GM12878 (cell line): ENCODE results near the gene SPTSSB. TPM values are rescaled to one million over a fixed set of nuclear protein-coding genes. Genes with fewer than 3 reads are reported as not detected.

Experiments
- ATAC-seq: fragments of 200-7000 bp; cut with Tn5 transposase; 3 replicates; pipeline ENCODE4 v1.9.1; 2020; ENCODE audit warnings: mild to moderate bottlenecking, moderate library complexity
- BruUV-seq: library from RNA; stranded (reverse); fragments of 400-500 nt; replicated peaks from 2 replicates; lab custom pipeline; 2021; lab: Mats Ljungman, UMichigan
- CTCF ChIA-PET: fragments of 300-600 bp; sonication (Branson Sonifier 250); formaldehyde crosslinking; extraction: SDS; loops from one replicate; lab custom pipeline; 2021; ENCODE audit warnings: inconsistent platforms; lab: Yijun Ruan, JAX
- POLR2A ChIA-PET: fragments of 350-600 bp; formaldehyde crosslinking; extraction: SDS; loops from one replicate; lab custom pipeline; 2021; ENCODE audit warnings: inconsistent platforms; lab: Charles Lee
- RAD21 ChIA-PET: fragments of 300-600 bp; sonication (Branson Sonifier 250); formaldehyde crosslinking; loops from one replicate; lab custom pipeline; 2023; ENCODE audit warnings: antibody characterized with exemption; ENCODE audit not compliant: unreplicated experiment; lab: Charles Lee
- SMC1A ChIA-PET: fragments of 300-600 bp; sonication (Branson Sonifier 250); formaldehyde crosslinking; loops from one replicate; lab custom pipeline; 2023; ENCODE audit not compliant: unreplicated experiment, uncharacterized antibody; lab: Charles Lee
- DNase-seq: peaks from one replicate; pipeline ENCODE4 v3.0.0-alpha.2; 2011; ENCODE audit warnings: low read depth, low spot score
- FAIRE-seq: peaks from 3 replicates; lab custom pipeline; 2011; peaks lifted over from hg19 to GRCh38; lab: Jason Lieb, UNC
- H2AFZ ChIP-seq: 2 replicates; pipeline ENCODE4 v1.6.0; 2011; ENCODE audit warnings: low read depth, low read length, control low read depth; ENCODE audit not compliant: control insufficient read depth
- H3K27ac ChIP-seq: 2 replicates; pipeline ENCODE4 v1.5.1; 2011; ENCODE audit warnings: control low read depth; ENCODE audit not compliant: control insufficient read depth, insufficient read depth
- H3K27me3 ChIP-seq, 2 experiments: replicated peaks in 1 of 2; 2 replicates each; pipeline versions ENCODE4 v1.6.0 to v1.6.1; 2011; ENCODE audit warnings: low read length in 1 of 2; ENCODE audit not compliant: control insufficient read depth in 2 of 2, insufficient read depth in 2 of 2
- H3K36me3 ChIP-seq, 2 experiments: 2 replicates each; pipeline ENCODE4 v1.5.1; 2011; ENCODE audit warnings: low read length in 1 of 2; ENCODE audit not compliant: control insufficient read depth in 2 of 2, insufficient read depth in 2 of 2
- H3K4me1 ChIP-seq: 2 replicates; pipeline ENCODE4 v1.6.1; 2011; ENCODE audit warnings: mild to moderate bottlenecking, low read length, moderate library complexity, mixed read lengths; ENCODE audit not compliant: control insufficient read depth, insufficient read depth
- H3K4me2 ChIP-seq: 2 replicates; pipeline ENCODE4 v1.6.0; 2011; ENCODE audit warnings: control low read depth; ENCODE audit not compliant: control insufficient read depth, insufficient read depth
- H3K4me3 ChIP-seq: fragments of 200-600 bp; sonication (generic); 2 replicates; pipeline ENCODE4 v1.5.1; 2016
- H3K79me2 ChIP-seq: 2 replicates; pipeline ENCODE4 v1.6.0; 2011; ENCODE audit warnings: low read length; ENCODE audit not compliant: control insufficient read depth, insufficient read depth
- H3K9ac ChIP-seq: 2 replicates; pipeline ENCODE4 v1.8.0; 2011; ENCODE audit warnings: low read length, control low read depth, mixed read lengths; ENCODE audit not compliant: control insufficient read depth, insufficient read depth
- H3K9me3 ChIP-seq: replicated peaks from 3 replicates; pipeline ENCODE4 v1.5.1; 2011; ENCODE audit warnings: mild to moderate bottlenecking, low read length; ENCODE audit not compliant: control insufficient read depth, insufficient read depth
- H4K20me1 ChIP-seq: 2 replicates; pipeline ENCODE4 v1.6.0; 2011; ENCODE audit not compliant: control insufficient read depth, insufficient read depth
- ATF3 ChIP-seq: IDR thresholded peaks from 2 replicates; pipeline ENCODE4 v1.6.1; 2011; ENCODE audit warnings: low read depth, mild to moderate bottlenecking, low read length, moderate library complexity, borderline replicate concordance; ENCODE audit errors: extremely low read depth
- BMI1 ChIP-seq: fragments of 450-650 bp; IDR thresholded peaks from 2 replicates; pipeline ENCODE4 v1.6.1; 2016; ENCODE audit warnings: mild to moderate bottlenecking, moderate library complexity, borderline replicate concordance
- CUX1 ChIP-seq: IDR thresholded peaks from 2 replicates; pipeline ENCODE4 v1.6.1; 2012; ENCODE audit warnings: improper control_type of control experiment, low read depth, low read length; ENCODE audit not compliant: insufficient replicate concordance
- HSF1 ChIP-seq: fragments of 150-350 bp; IDR thresholded peaks from 2 replicates; pipeline ENCODE4 v1.6.1; 2014; ENCODE audit warnings: mild to moderate bottlenecking, low read depth, low read length
- KDM1A ChIP-seq: fragments of 200-600 bp; sonication (generic); IDR thresholded peaks from 2 replicates; pipeline ENCODE4 v1.6.1; 2016; ENCODE audit warnings: borderline replicate concordance
- LARP7 ChIP-seq: fragments of 450-650 bp; IDR thresholded peaks from 2 replicates; pipeline ENCODE4 v1.6.1; 2017; ENCODE audit warnings: mild to moderate bottlenecking
- NFIC ChIP-seq: IDR thresholded peaks from 2 replicates; pipeline ENCODE4 v1.6.1; 2012; ENCODE audit warnings: low read depth, mild to moderate bottlenecking, inconsistent platforms, low read length, moderate library complexity
- POU2F2 ChIP-seq: IDR thresholded peaks from 3 replicates; pipeline ENCODE4 v1.6.1; 2011; ENCODE audit warnings: low read depth, mild to moderate bottlenecking, low read length, borderline replicate concordance
- SIN3A ChIP-seq: IDR thresholded peaks from 2 replicates; pipeline ENCODE4 v1.6.1; 2012; ENCODE audit warnings: low read depth, low read length, improper control_type of control experiment
- SMC3 ChIP-seq: IDR thresholded peaks from 2 replicates; pipeline ENCODE4 v1.6.1; 2011; ENCODE audit warnings: low read length, improper control_type of control experiment, borderline replicate concordance
- SP1 ChIP-seq: IDR thresholded peaks from one replicate; pipeline ENCODE4 v1.6.1; 2011; ENCODE audit warnings: low read depth, low read length
- TARDBP ChIP-seq: IDR thresholded peaks from 2 replicates; pipeline ENCODE4 v1.6.1; 2016; ENCODE audit warnings: borderline replicate concordance
- TBL1XR1 ChIP-seq: IDR thresholded peaks from 2 replicates; pipeline ENCODE4 v1.6.1; 2012; ENCODE audit warnings: low read depth, low read length, improper control_type of control experiment
- ZNF207 ChIP-seq: fragments of 450-650 bp; IDR thresholded peaks from 2 replicates; pipeline ENCODE4 v1.6.1; 2014; ENCODE audit warnings: antibody characterized with exemption, mild to moderate bottlenecking, borderline replicate concordance
- ZNF217 ChIP-seq: fragments of 450-650 bp; IDR thresholded peaks from 2 replicates; pipeline ENCODE4 v1.6.1; 2017; ENCODE audit warnings: antibody characterized with exemption, mild to moderate bottlenecking
- ZSCAN29 ChIP-seq: fragments of 450-650 bp; IDR thresholded peaks from 2 replicates; pipeline ENCODE4 v1.6.1; 2017; ENCODE audit warnings: mild to moderate bottlenecking, moderate library complexity
- WGBS: methylation state at CpG from one replicate; pipeline ENCODE4 v1.1.6; 2016; ENCODE audit warnings: low lambda C conversion rate; ENCODE audit not compliant: insufficient replicate concordance, insufficient coverage; ENCODE audit errors: missing lambda C conversion rate; 5-methylcytosine and 5-hydroxymethylcytosine counted together
- in situ Hi-C: fragments of 300-500 bp; cut with MboI; formaldehyde crosslinking; loops from 9 replicates; pipeline ENCODE4 v1.14.3; 2018; ENCODE audit warnings: mixed read lengths
- intact Hi-C: fragments of 100-400 bp; cut with micrococcal nuclease; formaldehyde crosslinking; loops from one replicate; pipeline ENCODE4 v1.14.2; 2022; ENCODE audit not compliant: unreplicated experiment
- polyA plus RNA-seq, 11 experiments: library from polyadenylated mRNA; depleted of rRNA in 4 of 11; unstranded in 6 of 11; stranded (reverse) in 5 of 11; fragments of >200 nt; fragmentation: Nextera tagmentation in 4 of 11; fragmentation: Illumina TruSeq in 1 of 11; extraction: Ambion mirVana in 4 of 11; extraction: Trizol in 1 of 11; gene quantifications; 1 replicate in 1 of 11; 2 replicates in 10 of 11; pipeline versions ENCODE4 v1.2.1 to v1.2.3, GENCODE V29; 2011 to 2016; ENCODE audit warnings: inconsistent platforms in 2 of 11, missing spikeins in 2 of 11, low read depth in 1 of 11
- total RNA-seq, 4 experiments: library from RNA; depleted of rRNA in 3 of 4; stranded (reverse); fragments of >200 nt in 3 of 4; fragmentation: Illumina TruSeq in 1 of 4; extraction: Trizol in 1 of 4; gene quantifications; 2 replicates each; pipeline versions ENCODE4 v1.2.1 to v1.2.3, GENCODE V29; 2013 to 2021

Gene SPTSSB
- total and polyA plus RNA-seq, 10 of the 15 experiments (the other 5 are each of a cell fraction or from before 2014, with no cell fraction given), result 0.19 to 30.6 (median 0.91) TPM

- ChIA-PET SMC1A (interaction anchor here (1.1 to 2.9 kb wide), 4 partner anchors 22 to 712 kb away, joined by 3 to 25 read pairs (median 3); no protein-coding TSS in a partner anchor), POLR2A (no interaction called here), RAD21 (interaction anchor here (1.5 to 3.4 kb wide), 2 partner anchors 145 to 324 kb away, joined by 3 to 28 read pairs; no protein-coding TSS in a partner anchor), CTCF (interaction anchor here (0.7 to 10.5 kb wide), 4 partner anchors 11 to 501 kb away, joined by 3 to 100 read pairs (median 4); no protein-coding TSS in a partner anchor)
- 69% methylated on average over 8 of the region's 8 CpGs for WGBS
- H3K27ac ChIP-seq, result no peak overlapping the region
- no peaks in the 10 kb centered on the region for H3K4me1 ChIP-seq
- no peaks in the 10 kb centered on the region for H3K79me2 ChIP-seq
- H4K20me1 ChIP-seq, result no peaks in the 10 kb centered on the region
- in situ Hi-C loops (loop anchor here (10.0 kb wide), 2 partner anchors 326 to 466 kb away; no protein-coding TSS in a partner anchor), intact Hi-C loops (loop anchor here (5.0 kb wide), 3 partner anchors 323 to 713 kb away; no protein-coding TSS in a partner anchor)
- no peaks in the 10 kb centered on the region for H3K27me3 ChIP-seq
- no peak for FAIRE-seq
- no peak for DNase-seq
- no peak overlapping the region for H2AFZ ChIP-seq
- no peak overlapping the region for H3K4me2 ChIP-seq
- no peaks in the 10 kb centered on the region for H3K36me3 ChIP-seq
- no peak for ATAC-seq
- no peak overlapping the region for H3K9ac ChIP-seq
- H3K9me3 ChIP-seq, result no peaks in the 10 kb centered on the region; the same call in 2 of the 3 replicates
- no TSS peak for BruUV-seq
- H3K4me3 ChIP-seq, result no peak overlapping the region
- TF ChIP-seq NFIC (no peak), KDM1A (no peak), ATF3 (no peak), SMC3 (no peak), TARDBP (no peak), CUX1 (no peak), LARP7 (no peak), ZSCAN29 (no peak), SIN3A (no peak), ZNF217 (no peak), POU2F2 (no peak), BMI1 (no peak), ZNF207 (no peak), SP1 (no peak), HSF1 (no peak), TBL1XR1 (no peak)
Observed at GRCh38 chr3:161420746-161421145, 49.4 kb upstream of the SPTSSB start.
